ENCODE measurements around the gene PRMT1.
A peak's percentile ranks its signal among the peaks of the same experiment; 100 is the strongest.
"Not testable (repeated sequence)": the region's sequence is repeated elsewhere in the genome, so short reads cannot be mapped to it uniquely, and the experiment has no call there.

Gene PRMT1

DNA sequence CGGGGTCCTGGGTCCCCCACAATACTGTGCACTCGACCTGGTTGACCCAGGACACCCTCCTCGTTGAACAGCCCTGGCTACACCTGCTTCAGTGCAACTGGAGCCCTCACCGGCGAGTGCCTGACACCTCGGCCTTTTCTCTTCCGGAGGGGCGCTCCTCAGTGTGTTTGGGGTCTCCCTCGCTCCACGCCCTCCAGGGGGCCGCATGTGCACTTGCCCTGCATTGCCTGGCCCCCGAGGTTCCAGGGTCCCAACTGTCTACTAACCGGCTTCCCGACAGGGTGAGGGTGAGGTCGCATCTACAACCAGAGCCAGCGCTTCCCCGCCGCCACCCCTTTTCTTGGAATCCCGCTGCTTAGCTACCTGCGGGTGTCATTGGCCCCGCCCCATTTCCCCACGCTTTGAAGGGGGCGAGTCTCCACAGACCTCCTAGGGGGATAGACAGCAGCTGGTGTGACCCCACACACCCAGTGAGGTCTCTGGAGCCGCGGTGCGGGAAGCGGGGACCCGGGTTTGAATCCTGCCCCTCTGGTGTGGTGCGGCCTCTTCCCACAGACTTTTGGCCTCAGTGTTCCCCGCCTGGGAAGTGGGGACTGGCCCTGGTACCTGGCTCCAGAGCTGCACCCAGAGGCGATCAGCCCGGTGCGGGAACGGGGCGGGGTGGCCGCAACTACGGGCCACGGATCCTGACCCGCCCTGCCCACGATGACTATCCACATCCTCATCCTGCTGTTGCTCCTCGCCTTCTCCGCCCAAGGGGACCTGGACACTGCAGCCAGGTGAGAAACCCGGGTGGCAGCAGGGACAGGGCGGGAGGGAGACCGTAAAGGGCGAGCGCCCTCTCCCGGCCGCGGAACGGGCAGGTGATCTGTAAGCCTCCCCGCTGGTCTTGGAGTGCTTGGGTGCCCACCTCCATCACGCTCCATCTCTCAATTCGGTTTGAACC, 12.3 kb downstream of the PRMT1 start, which contains the start of gene ADM5:
Gene ADM5, plus strand, starts transcription at position 462 of the 946 bp plus-strand sequence. Its CDS starts 244 bp downstream, at position 706.
- DNase-seq = peak; percentile 47 to 75

DNA sequence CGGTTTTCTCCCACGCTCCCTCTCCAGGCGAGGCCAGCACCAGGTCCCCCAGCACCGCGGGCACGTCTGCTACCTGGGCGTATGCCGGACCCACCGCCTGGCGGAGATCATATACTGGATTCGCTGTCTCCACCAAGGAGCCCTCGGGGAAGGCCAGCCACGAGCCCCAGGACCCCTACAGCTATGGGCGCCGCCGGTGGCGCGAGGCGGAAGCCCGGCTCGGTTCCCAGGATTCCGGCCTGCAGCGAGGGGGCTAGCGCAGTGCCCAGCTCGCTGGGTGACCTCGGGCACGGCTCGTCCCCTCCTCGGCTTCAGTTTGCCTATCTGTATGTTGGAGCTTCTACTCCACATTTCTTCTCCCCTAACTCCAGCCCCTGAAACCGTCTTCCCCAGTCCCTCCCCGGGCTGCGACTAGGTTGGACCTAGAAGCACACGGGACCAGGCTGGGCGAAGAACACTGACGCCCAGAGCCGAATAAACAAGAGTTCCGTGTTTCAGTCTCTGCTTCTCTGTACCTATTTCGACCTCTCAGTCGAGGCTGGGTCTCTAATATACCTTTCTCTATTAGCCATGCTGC, 13.1 kb downstream of the PRMT1 start:
- no peak for DNase-seq

- peak; percentile 90 to 93 for DNase-seq
Observed at GRCh38 chr19:49690656-49691242, 13.7 kb downstream of the PRMT1 start, which contains the start of gene CPT1C. CPT1C (plus strand) TSS chr19:49691116; CDS start chr19:49692253, 1,137 bp downstream.

- peak; percentile 88 to 93 for DNase-seq
Observed at GRCh38 chr19:49691243-49692146, 14.4 kb downstream of the PRMT1 start.

- peak in 1 of 2 experiments; percentile 52 for DNase-seq
Observed at GRCh38 chr19:49692147-49692506, 15.1 kb downstream of the PRMT1 start.

- DNase-seq = no peak
Observed at GRCh38 chr19:49696115-49696514, 19.0 kb downstream of the PRMT1 start.

- DNase-seq = no peak
Observed at GRCh38 chr19:49696865-49697264, 19.8 kb downstream of the PRMT1 start.

GRCh38 chr19:49699364-49699763, 22.3 kb downstream of the PRMT1 start:
- DNase-seq = no peak

GRCh38 chr19:49700563-49700962, 23.5 kb downstream of the PRMT1 start:
- DNase-seq = no peak

DNA sequence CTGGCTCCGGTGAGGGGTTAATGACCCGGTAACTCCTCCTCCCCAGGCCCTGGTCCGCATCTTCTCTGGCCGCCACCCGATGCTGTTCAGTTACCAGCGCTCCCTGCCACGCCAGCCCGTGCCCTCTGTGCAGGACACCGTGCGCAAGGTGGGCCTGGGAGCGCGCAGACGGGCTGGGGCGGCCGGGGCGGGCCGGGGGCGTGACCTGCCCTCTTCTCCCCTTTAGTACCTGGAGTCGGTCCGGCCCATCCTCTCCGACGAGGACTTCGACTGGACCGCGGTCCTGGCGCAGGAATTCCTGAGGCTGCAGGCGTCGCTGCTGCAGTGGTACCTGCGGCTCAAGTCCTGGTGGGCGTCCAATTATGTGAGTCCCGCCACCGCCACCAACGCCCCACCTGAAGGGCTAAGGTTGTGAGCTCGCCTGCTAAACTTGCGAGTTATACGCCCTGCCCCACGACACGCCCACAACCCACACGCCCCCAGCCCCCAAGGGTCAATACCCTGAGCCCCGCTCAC, 24.3 kb downstream of the PRMT1 start:
- DNase-seq = no peak

- no peak for DNase-seq
Observed at GRCh38 chr19:49704888-49705642, 28.0 kb downstream of the PRMT1 start.

DNA sequence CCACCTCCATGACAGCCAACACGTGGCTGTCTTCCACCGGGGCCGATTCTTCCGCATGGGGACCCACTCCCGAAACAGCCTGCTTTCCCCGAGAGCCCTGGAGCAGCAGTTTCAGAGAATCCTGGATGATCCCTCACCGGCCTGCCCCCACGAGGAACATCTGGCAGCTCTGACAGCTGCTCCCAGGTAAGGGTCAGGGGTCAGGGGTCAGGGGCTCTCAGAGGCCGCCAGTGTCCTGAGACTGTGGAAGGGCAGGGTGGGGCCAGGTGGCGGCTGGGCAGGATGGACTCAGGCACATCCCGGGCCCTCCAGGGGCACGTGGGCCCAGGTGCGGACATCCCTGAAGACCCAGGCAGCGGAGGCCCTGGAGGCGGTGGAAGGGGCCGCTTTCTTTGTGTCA, 28.8 kb downstream of the PRMT1 start:
- no peak for DNase-seq

DNA sequence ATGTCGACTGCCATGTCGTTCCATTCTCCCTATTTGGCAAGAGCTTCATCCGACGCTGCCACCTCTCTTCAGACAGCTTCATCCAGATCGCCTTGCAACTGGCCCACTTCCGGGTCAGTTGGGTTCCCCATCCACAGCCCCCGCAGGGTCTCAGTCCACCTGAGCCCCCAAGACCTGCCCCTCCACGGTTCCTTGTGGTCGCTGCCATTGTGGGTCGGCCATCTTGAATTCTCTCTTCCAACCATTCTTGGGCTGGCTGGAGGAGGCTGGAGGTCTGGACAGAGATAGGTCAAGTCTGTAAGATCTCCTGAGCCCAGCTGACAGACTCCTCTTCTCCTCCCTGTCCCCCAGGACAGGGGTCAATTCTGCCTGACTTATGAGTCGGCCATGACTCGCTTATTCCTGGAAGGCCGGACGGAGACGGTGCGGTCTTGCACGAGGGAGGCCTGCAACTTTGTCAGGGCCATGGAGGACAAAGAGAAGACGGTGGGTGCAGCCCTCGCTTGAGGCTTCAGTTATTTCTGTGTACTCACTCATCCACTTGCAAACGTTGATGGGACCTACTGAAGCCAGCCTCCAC, 33.4 kb downstream of the PRMT1 start:
- no peak for DNase-seq

DNA sequence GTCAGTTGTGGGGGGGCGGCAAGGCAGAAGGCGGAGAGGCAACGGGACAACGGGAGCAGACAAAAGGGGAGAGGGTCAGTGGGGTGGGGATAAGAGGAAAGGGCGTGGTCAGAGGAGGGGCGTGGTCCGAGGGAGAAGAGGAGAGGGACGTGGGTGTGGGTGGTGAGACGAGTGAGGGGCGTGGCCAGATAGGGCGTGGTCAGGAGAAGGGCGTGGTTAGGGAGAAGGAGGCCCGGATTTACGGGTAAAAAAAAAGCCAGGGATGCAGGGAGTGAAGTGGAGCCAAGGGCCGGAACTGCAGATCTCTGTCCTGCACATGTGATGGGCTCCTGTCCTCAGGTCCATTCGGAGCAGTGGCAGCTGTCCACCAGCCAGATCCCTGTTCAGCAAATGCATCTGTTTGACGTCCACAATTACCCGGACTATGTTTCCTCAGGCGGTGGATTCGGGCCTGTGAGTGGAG, 35.4 kb downstream of the PRMT1 start:
- no peak for DNase-seq

DNA sequence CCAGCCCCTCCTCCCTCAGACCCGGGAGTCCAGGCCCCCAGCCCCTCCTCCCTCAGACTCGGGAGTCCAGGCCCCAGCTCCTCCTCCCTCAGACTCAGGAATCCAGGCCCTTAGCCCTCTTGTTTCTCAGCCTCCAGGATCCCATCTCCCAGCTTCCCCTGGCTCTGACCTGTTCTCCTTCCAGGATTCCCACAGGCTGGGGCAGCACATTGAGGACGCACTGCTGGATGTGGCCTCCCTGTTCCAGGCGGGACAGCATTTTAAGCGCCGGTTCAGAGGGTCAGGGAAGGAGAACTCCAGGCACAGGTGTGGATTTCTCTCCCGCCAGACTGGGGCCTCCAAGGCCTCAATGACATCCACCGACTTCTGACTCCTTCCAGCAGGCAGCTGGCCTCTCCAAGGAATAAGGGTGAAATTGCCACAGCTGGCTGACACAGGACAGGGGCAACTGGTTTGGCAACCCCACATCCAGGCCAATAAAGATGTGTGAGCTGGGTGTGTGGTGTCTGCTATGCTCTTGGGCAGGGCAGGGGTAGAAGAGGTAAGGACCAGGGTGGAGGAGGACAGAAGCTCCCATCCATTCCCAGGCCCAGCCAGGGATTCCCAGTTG, 36.3 kb downstream of the PRMT1 start:
- DNase-seq = no peak

DNA sequence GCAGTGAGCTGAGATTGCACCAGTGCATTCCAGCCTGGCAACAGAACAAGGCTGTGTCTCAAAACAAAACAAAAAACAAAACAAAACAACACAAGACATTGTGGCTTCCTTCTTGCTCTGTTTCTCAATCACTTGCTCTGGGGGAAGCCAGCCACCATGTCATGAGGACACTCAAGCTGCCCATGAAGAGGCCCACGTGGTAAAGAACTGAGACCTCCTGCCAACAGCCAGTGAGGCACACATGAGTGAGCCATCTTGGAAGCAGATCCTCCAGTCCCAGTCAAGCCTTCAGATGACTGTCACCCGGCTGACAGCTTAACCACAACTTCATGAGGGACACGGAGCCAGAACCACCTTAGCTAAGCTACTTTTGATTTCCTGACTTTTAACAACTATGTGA, 39.1 kb downstream of the PRMT1 start:
- no peak for DNase-seq

- DNase-seq = no peak
Observed at GRCh38 chr19:49718511-49718910, 41.4 kb downstream of the PRMT1 start.

- DNase-seq = no peak
Observed at GRCh38 chr19:49718991-49719390, 41.9 kb downstream of the PRMT1 start.

- not testable (repeated sequence) for DNase-seq
Observed at GRCh38 chr19:49719420-49719819, 42.3 kb downstream of the PRMT1 start.

GRCh38 chr19:49727217-49728030, 50.4 kb downstream of the PRMT1 start:
- no peak for DNase-seq
